Endodermal cell (in vitro differentiated cells): ENCODE measurements around the gene SRBD1. TPM values are rescaled to one million over a fixed set of nuclear protein-coding genes. Genes with fewer than 3 reads are reported as not detected.
A peak's percentile ranks its signal among the peaks of the same experiment; 100 is the strongest.

Source experiments
- DNase-seq: peaks from one replicate; pipeline ENCODE4 v3.0.0-alpha.2; 2017
- H3K27ac ChIP-seq: 2 replicates; pipeline ENCODE4 v1.5.1; 2013; ENCODE audit warnings: mild to moderate bottlenecking, low read depth, low read length, moderate library complexity
- H3K27me3 ChIP-seq: 2 replicates; pipeline ENCODE4 v1.6.1; 2013; ENCODE audit warnings: mild to moderate bottlenecking, low read length, moderate library complexity; ENCODE audit not compliant: insufficient read depth, control insufficient read depth, poor library complexity, severe bottlenecking
- H3K36me3 ChIP-seq: 2 replicates; pipeline ENCODE4 v1.7.0; 2013; ENCODE audit warnings: mild to moderate bottlenecking, low read length, moderate library complexity; ENCODE audit not compliant: control insufficient read depth, insufficient read depth
- H3K4me1 ChIP-seq: one replicate; pipeline ENCODE4 v1.7.0; 2013; ENCODE audit warnings: low read length; ENCODE audit not compliant: control insufficient read depth, insufficient read depth
- H3K4me3 ChIP-seq: 2 replicates; pipeline ENCODE4 v1.5.1; 2013; ENCODE audit warnings: mild to moderate bottlenecking, low read length, moderate library complexity
- H3K9ac ChIP-seq: 2 replicates; pipeline ENCODE4 v1.6.1; 2013; ENCODE audit warnings: mild to moderate bottlenecking, low read length, moderate library complexity; ENCODE audit not compliant: poor library complexity, severe bottlenecking; ENCODE audit errors: extremely low read depth
- H3K9me3 ChIP-seq: 2 replicates; pipeline ENCODE4 v1.6.1; 2013; ENCODE audit warnings: mild to moderate bottlenecking, low read length, moderate library complexity; ENCODE audit not compliant: control insufficient read depth
- H3K27ac Mint-ChIP-seq: 2 replicates; pipeline ENCODE4 v1.8.0; 2020; ENCODE audit warnings: mixed read lengths
- H3K27me3 Mint-ChIP-seq: 2 replicates; pipeline ENCODE4 v1.8.0; 2021; ENCODE audit warnings: mild to moderate bottlenecking, mixed read lengths; ENCODE audit not compliant: insufficient read depth
- H3K36me3 Mint-ChIP-seq: 2 replicates; pipeline ENCODE4 v1.8.0; 2020; ENCODE audit warnings: low read depth, mixed read lengths
- H3K4me1 Mint-ChIP-seq: 2 replicates; pipeline ENCODE4 v1.8.0; 2020; ENCODE audit warnings: mixed read lengths
- H3K4me3 Mint-ChIP-seq: 2 replicates; pipeline ENCODE4 v1.8.0; 2020; ENCODE audit warnings: mild to moderate bottlenecking, moderate library complexity, mixed read lengths
- H3K9me3 Mint-ChIP-seq: 2 replicates; pipeline ENCODE4 v1.8.0; 2020; ENCODE audit warnings: mild to moderate bottlenecking, mixed read lengths
- CTCF ChIP-seq: fragments of 200-600 bp; sonication (generic); conservative IDR thresholded peaks from 2 replicates; pipeline ENCODE4 v1.5.0; 2021; ENCODE audit warnings: antibody characterized with exemption, mild to moderate bottlenecking
- WGBS, 2 experiments: methylation state at CpG; one replicate each; pipeline versions ENCODE4 v1.1.5 to v1.1.7; 2013; ENCODE audit warnings: missing lambda C conversion rate in 2 of 2, mixed read lengths in 1 of 2; ENCODE audit not compliant: insufficient coverage in 1 of 2, insufficient read length in 1 of 2; 5-methylcytosine and 5-hydroxymethylcytosine counted together
- total RNA-seq, 2 donors: library from RNA; stranded (reverse); fragmentation: NEBNext Ultra II Directional in 1 of 2; extraction: Animal tissue kit (Norgen Biotek cat#: 25700) in 1 of 2; gene quantifications; 2 replicates in 1 of 2; 3 replicates in 1 of 2; pipeline ENCODE4 v1.2.1, GENCODE V29; 2021

The SRBD1 gene
- total RNA-seq, 2 donors from 2014 or later, result 17.7 to 19.6 TPM

DNA sequence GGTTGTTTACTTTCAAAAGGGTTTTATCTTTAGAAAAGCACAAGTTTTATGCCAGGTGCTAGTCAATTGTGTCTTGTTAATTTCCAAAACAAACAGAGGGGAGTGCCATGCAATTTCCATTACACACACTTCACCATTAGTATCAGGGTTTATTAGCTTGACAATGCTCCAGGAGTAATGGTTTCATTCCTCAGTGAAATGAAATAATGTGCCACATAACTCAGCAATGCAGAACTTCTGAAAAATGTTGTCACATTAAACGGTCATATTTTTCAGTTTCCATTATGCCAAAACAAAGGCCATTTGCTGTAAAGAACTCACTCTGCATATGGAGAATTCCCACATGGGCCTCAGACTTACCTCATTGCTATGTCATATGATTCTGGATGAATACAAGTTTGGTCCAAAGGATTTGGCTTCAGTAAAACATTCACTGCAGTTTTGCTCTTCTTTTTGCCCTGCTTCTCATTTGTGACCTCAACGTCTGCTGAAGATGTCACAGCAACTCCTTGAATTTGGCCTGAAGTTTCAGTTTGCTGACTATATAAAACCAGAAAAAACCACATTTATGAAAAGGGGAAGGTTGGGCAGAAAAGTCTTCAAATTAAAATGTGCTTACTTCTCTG, 198.2 kb downstream of the SRBD1 start:
- Histone ChIP-seq H3K9ac (no peak overlapping the region), H3K9me3 (no peaks in the 10 kb centered on the region), H3K36me3 (peaks cover 24% of the 10 kb centered on the region), H3K27me3 (no peaks in the 10 kb centered on the region), H3K4me1 (no peaks in the 10 kb centered on the region), H3K4me3 (no peak overlapping the region), H3K27ac (no peak overlapping the region)
- H3K9me3 Mint-ChIP-seq, result peaks cover 3% of the 10 kb centered on the region
- H3K4me3 Mint-ChIP-seq, result no peak overlapping the region
- no peak for DNase-seq
- WGBS, 2 experiments, result 68 to 71% methylated on average over 2 of the region's 2 CpGs
- H3K27me3 Mint-ChIP-seq, result no peaks in the 10 kb centered on the region
- peaks cover 7% of the 10 kb centered on the region for H3K4me1 Mint-ChIP-seq
- peak overlapping the region; percentile 31 for H3K27ac Mint-ChIP-seq
- H3K36me3 Mint-ChIP-seq, result peaks cover 25% of the 10 kb centered on the region
- TF ChIP-seq CTCF, result no peak

DNA sequence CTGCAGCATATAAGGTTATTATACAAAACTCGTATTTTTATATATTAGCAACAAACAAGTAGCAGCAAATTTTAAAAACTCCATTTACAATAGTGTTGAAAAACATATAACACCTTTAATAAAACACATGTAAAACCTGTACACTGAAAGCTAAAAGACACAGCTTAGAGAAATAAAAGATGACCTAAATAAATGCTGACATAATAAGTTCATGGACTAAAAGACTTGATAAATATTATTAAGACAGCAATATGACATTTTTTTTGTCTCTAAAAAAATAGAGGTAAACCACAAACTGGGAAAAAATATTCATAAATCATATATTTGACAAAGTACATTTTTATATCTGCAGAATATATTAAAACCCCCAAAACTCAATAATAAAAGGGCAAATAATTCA, 201.4 kb downstream of the SRBD1 start:
- Mint-ChIP-seq H3K9me3 (peaks cover 3% of the 10 kb centered on the region), H3K36me3 (peaks cover 19% of the 10 kb centered on the region), H3K4me3 (no peak overlapping the region), H3K27me3 (no peaks in the 10 kb centered on the region), H3K4me1 (peaks cover 7% of the 10 kb centered on the region), H3K27ac (no peak overlapping the region)
- TF ChIP-seq CTCF, result no peak
- DNase-seq, result no peak
- no peaks in the 10 kb centered on the region for H3K9me3 ChIP-seq
- 85% methylated on average over 1 of the region's 1 CpG; no CpG with 5 or more reads in 1 of the 2 experiments for WGBS, 2 experiments
- H3K27ac ChIP-seq, result no peak overlapping the region
- H3K36me3 ChIP-seq, result peaks cover 16% of the 10 kb centered on the region
- no peaks in the 10 kb centered on the region for H3K4me1 ChIP-seq
- H3K4me3 ChIP-seq, result no peak overlapping the region
- no peaks in the 10 kb centered on the region for H3K27me3 ChIP-seq
- no peak overlapping the region for H3K9ac ChIP-seq

GRCh38 chr2:45406621-45407020, 204.4 kb downstream of the SRBD1 start:
- no peaks in the 10 kb centered on the region for H3K27me3 Mint-ChIP-seq
- H3K27ac ChIP-seq, result no peak overlapping the region
- WGBS, 2 experiments, result 90 to 100% methylated on average over 1 to 2 of the region's 2 CpGs

More at GRCh38 chr2:45406621-45407020, 204.4 kb downstream of the SRBD1 start:
- no peak for DNase-seq
- no peaks in the 10 kb centered on the region for H3K4me1 ChIP-seq
- Mint-ChIP-seq H3K36me3 (peaks cover 14% of the 10 kb centered on the region), H3K9me3 (peaks cover 3% of the 10 kb centered on the region), H3K4me1 (peaks cover 8% of the 10 kb centered on the region), H3K27ac (no peak overlapping the region), H3K4me3 (no peak overlapping the region)
- no peak overlapping the region for H3K4me3 ChIP-seq
- no peak overlapping the region for H3K9ac ChIP-seq
- H3K27me3 ChIP-seq, result no peaks in the 10 kb centered on the region
- H3K36me3 ChIP-seq, result peaks cover 6% of the 10 kb centered on the region
- no peak for TF ChIP-seq CTCF
- H3K9me3 ChIP-seq, result no peaks in the 10 kb centered on the region
